Osteoblast (primary cell): ENCODE measurements around the gene ADGRG1. TPM values are rescaled to one million over a fixed set of nuclear protein-coding genes. Genes with fewer than 3 reads are reported as not detected.

ENCODE experiments used
- DNase-seq: peaks from one replicate; pipeline ENCODE4 v3.0.0; 2011; ENCODE audit warnings: low spot score, mixed read lengths; ENCODE audit not compliant: insufficient read length; ENCODE audit errors: missing footprints
- H2AFZ ChIP-seq: 2 replicates; pipeline ENCODE4 v1.6.0; 2011; ENCODE audit warnings: mild to moderate bottlenecking, low read length
- H3K27ac ChIP-seq: 2 replicates; pipeline ENCODE4 v1.5.1; 2011; ENCODE audit warnings: mild to moderate bottlenecking, low read depth, low read length, moderate library complexity
- H3K27me3 ChIP-seq: 2 replicates; pipeline ENCODE4 v1.6.0; 2012; ENCODE audit warnings: mild to moderate bottlenecking, control low read depth, inconsistent platforms, low read length, moderate library complexity; ENCODE audit not compliant: insufficient read depth
- H3K36me3 ChIP-seq: 2 replicates; pipeline ENCODE4 v1.5.1; 2011; ENCODE audit warnings: mild to moderate bottlenecking, low read length, control low read depth, moderate library complexity; ENCODE audit not compliant: insufficient read depth
- H3K4me1 ChIP-seq: 2 replicates; pipeline ENCODE4 v1.5.1; 2011; ENCODE audit warnings: mild to moderate bottlenecking, low read length, control low read depth, moderate library complexity; ENCODE audit not compliant: insufficient read depth
- H3K4me2 ChIP-seq: 2 replicates; pipeline ENCODE4 v1.6.0; 2011; ENCODE audit warnings: mild to moderate bottlenecking, low read length; ENCODE audit not compliant: insufficient read depth
- H3K4me3 ChIP-seq: fragments of 200-600 bp; sonication (generic); 3 replicates; pipeline ENCODE4 v1.5.1; 2012; ENCODE audit warnings: mild to moderate bottlenecking, low read length, inconsistent platforms; ENCODE audit not compliant: insufficient read depth
- H3K79me2 ChIP-seq: 2 replicates; pipeline ENCODE4 v1.6.0; 2012; ENCODE audit warnings: mild to moderate bottlenecking, low read length, control low read depth, inconsistent platforms; ENCODE audit not compliant: insufficient read depth
- H3K9me3 ChIP-seq: 2 replicates; pipeline ENCODE4 v1.5.1; 2011; ENCODE audit warnings: low read depth, low read length, control low read depth
- H4K20me1 ChIP-seq: 2 replicates; pipeline ENCODE4 v1.6.0; 2012; ENCODE audit warnings: mild to moderate bottlenecking, low read length, control low read depth; ENCODE audit not compliant: insufficient read depth
- CTCF ChIP-seq: IDR thresholded peaks from 2 replicates; pipeline ENCODE4 v1.5.1; 2011; ENCODE audit warnings: mild to moderate bottlenecking, low read depth, low read length, moderate library complexity; ENCODE audit errors: extremely low read depth
- total RNA-seq: library from RNA; depleted of rRNA; stranded (reverse); fragments of >200 nt; gene quantifications from 2 replicates; pipeline ENCODE4 v1.2.3, GENCODE V29; 2012

Gene ADGRG1
- total RNA-seq, 1 donor, result 0.72 TPM

- no peaks in the 10 kb centered on the region for H3K36me3 ChIP-seq
- H2AFZ ChIP-seq, result no peak overlapping the region
- TF ChIP-seq CTCF, result no peak
- no peaks in the 10 kb centered on the region for H3K79me2 ChIP-seq
- H4K20me1 ChIP-seq, result no peaks in the 10 kb centered on the region
- H3K4me2 ChIP-seq, result no peak overlapping the region
- DNase-seq, result peak; percentile 81
- H3K4me3 ChIP-seq, result no peak overlapping the region
- H3K27me3 ChIP-seq, result no peaks in the 10 kb centered on the region
- H3K4me1 ChIP-seq, result peaks cover 29% of the 10 kb centered on the region
- H3K27ac ChIP-seq, result no peak overlapping the region
- H3K9me3 ChIP-seq, result no peaks in the 10 kb centered on the region
Observed at GRCh38 chr16:57623251-57624043, 5.0 kb upstream of the ADGRG1 start.

- Histone ChIP-seq H3K9me3 (no peaks in the 10 kb centered on the region), H3K4me2 (no peak overlapping the region), H3K79me2 (no peaks in the 10 kb centered on the region), H3K4me3 (no peak overlapping the region), H3K27me3 (no peaks in the 10 kb centered on the region), H3K36me3 (no peaks in the 10 kb centered on the region), H2AFZ (no peak overlapping the region), H3K27ac (no peak overlapping the region), H3K4me1 (peaks cover 35% of the 10 kb centered on the region), H4K20me1 (no peaks in the 10 kb centered on the region)
- DNase-seq, result peak; percentile 75
- TF ChIP-seq CTCF, result no peak
Observed at GRCh38 chr16:57624044-57624688, 4.3 kb upstream of the ADGRG1 start.

GRCh38 chr16:57624806-57625500, 3.5 kb upstream of the ADGRG1 start:
- no peaks in the 10 kb centered on the region for H3K79me2 ChIP-seq
- no peaks in the 10 kb centered on the region for H3K36me3 ChIP-seq
- no peak for TF ChIP-seq CTCF
- H3K4me1 ChIP-seq, result peaks cover 35% of the 10 kb centered on the region
- H3K27ac ChIP-seq, result no peak overlapping the region
- no peaks in the 10 kb centered on the region for H3K27me3 ChIP-seq
- no peaks in the 10 kb centered on the region for H3K9me3 ChIP-seq
- no peaks in the 10 kb centered on the region for H4K20me1 ChIP-seq
- no peak for DNase-seq
- no peak overlapping the region for H3K4me3 ChIP-seq
- no peak overlapping the region for H3K4me2 ChIP-seq
- H2AFZ ChIP-seq, result no peak overlapping the region
